Measurements from ENCODE around the gene IKZF3.

The IKZF3 gene

GRCh38 chr17:39746145-39746461 is 118.0 kb downstream of the IKZF3 start:
- Histone ChIP-seq H3K4me2 (ENCODE audit: low read depth, low read length, poor library complexity, severe bottlenecking) (no peak overlapping the region), H3K36me3 (ENCODE audit: insufficient read depth, low read length) (no peaks in the 10 kb centered on the region), H4K20me1 (ENCODE audit: insufficient read depth, low read length, poor library complexity, severe bottlenecking) (no peaks in the 10 kb centered on the region), H3K79me2 (ENCODE audit: insufficient read depth, low read length) (no peaks in the 10 kb centered on the region), H3F3A (ENCODE audit: low read depth) (no peaks in the 10 kb centered on the region), H3K27me3 (ENCODE audit: insufficient read depth, low read length, poor library complexity, severe bottlenecking) (no peaks in the 10 kb centered on the region), H3K9me3 (ENCODE audit: insufficient read depth, low read depth, low read length) (no peaks in the 10 kb centered on the region), H3K9ac (ENCODE audit: low read depth, low read length, poor library complexity, severe bottlenecking) (no peak overlapping the region), H2AFZ (ENCODE audit: low read length) (no peak overlapping the region), H3K4me1 (ENCODE audit: insufficient read depth, low read length, poor library complexity, severe bottlenecking) (no peaks in the 10 kb centered on the region), H3K4me3 (ENCODE audit: low read length, poor library complexity, severe bottlenecking) (no peak overlapping the region), H3K9me2 (replicated peaks; ENCODE audit: low read depth, low read length) (no peaks in the 10 kb centered on the region)
- TF ChIP-seq EZH2phosphoT487 (IDR thresholded peaks at IDR 0.05; ENCODE audit: borderline replicate concordance): no peak

DNA sequence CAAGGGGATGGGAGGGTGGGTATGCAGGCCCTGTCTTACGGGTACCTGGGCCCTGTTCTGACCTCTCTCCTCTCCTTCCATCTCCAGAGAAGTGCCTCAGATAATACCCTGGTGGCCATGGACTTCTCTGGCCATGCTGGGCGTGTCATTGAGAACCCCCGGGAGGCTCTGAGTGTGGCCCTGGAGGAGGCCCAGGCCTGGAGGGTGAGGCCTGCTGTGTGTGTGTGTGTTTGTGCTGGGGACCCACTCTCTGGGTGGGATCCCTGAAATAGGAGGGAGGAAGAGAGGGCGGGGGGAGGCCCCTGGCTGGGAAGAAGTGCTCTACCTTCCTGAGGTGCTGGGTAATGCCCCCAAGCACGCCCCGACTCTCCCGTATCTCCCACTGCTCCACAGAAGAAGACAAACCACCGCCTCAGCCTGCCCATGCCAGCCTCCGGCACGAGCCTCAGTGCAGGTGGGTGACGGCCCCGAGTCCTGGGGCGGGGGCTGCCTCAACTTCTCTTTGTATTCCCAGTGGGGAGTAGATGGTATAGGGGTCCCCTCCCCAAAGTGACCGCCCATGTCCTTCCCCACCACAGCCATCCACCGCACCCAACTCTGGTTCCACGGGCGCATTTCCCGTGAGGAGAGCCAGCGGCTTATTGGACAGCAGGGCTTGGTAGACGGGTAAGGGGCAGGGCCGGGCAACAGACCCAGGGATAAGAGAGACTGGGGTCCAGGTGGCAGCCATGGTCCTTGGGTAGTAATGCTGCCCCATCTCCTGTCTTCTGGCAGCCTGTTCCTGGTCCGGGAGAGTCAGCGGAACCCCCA is 118.6 kb downstream of the IKZF3 start:
- H3K9me2 ChIP-seq (replicated peaks; ENCODE audit: low read depth, low read length): no peaks in the 10 kb centered on the region
- H2AFZ ChIP-seq (ENCODE audit: low read length): no peak overlapping the region
- H3K27me3 ChIP-seq (ENCODE audit: insufficient read depth, low read length, poor library complexity, severe bottlenecking): no peaks in the 10 kb centered on the region
- no peaks in the 10 kb centered on the region for H3F3A ChIP-seq (ENCODE audit: low read depth)
- no peaks in the 10 kb centered on the region for H3K36me3 ChIP-seq (ENCODE audit: insufficient read depth, low read length)
- H3K4me3 ChIP-seq (ENCODE audit: low read length, poor library complexity, severe bottlenecking): no peak overlapping the region
- H3K4me1 ChIP-seq (ENCODE audit: insufficient read depth, low read length, poor library complexity, severe bottlenecking): no peaks in the 10 kb centered on the region
- no peaks in the 10 kb centered on the region for H3K79me2 ChIP-seq (ENCODE audit: insufficient read depth, low read length)
- TF ChIP-seq EZH2phosphoT487 (IDR thresholded peaks at IDR 0.05; ENCODE audit: borderline replicate concordance): no peak
- TF ChIP-seq CTCF (conservative IDR thresholded peaks at IDR 0.05; ENCODE audit: low read length): no peak
- H4K20me1 ChIP-seq (ENCODE audit: insufficient read depth, low read length, poor library complexity, severe bottlenecking): no peaks in the 10 kb centered on the region
- no peak overlapping the region for H3K9ac ChIP-seq (ENCODE audit: low read depth, low read length, poor library complexity, severe bottlenecking)
- H3K9me3 ChIP-seq (ENCODE audit: insufficient read depth, low read depth, low read length): no peaks in the 10 kb centered on the region
- H3K4me2 ChIP-seq (ENCODE audit: low read depth, low read length, poor library complexity, severe bottlenecking): no peak overlapping the region

GRCh38 chr17:39744836-39745215 is 119.3 kb downstream of the IKZF3 start:
- H3K9me3 ChIP-seq (ENCODE audit: insufficient read depth, low read depth, low read length): no peaks in the 10 kb centered on the region
- no peaks in the 10 kb centered on the region for H3K27me3 ChIP-seq (ENCODE audit: insufficient read depth, low read length, poor library complexity, severe bottlenecking)
- no peaks in the 10 kb centered on the region for H3F3A ChIP-seq (ENCODE audit: low read depth)
- no peaks in the 10 kb centered on the region for H3K79me2 ChIP-seq (ENCODE audit: insufficient read depth, low read length)
- no peak overlapping the region for H3K4me2 ChIP-seq (ENCODE audit: low read depth, low read length, poor library complexity, severe bottlenecking)
- H3K9me2 ChIP-seq (replicated peaks; ENCODE audit: low read depth, low read length): no peaks in the 10 kb centered on the region
- TF ChIP-seq CTCF (conservative IDR thresholded peaks at IDR 0.05; ENCODE audit: low read length) (no peak), EZH2phosphoT487 (IDR thresholded peaks at IDR 0.05; ENCODE audit: borderline replicate concordance) (no peak)
- no peaks in the 10 kb centered on the region for H3K36me3 ChIP-seq (ENCODE audit: insufficient read depth, low read length)
- no peak overlapping the region for H3K4me3 ChIP-seq (ENCODE audit: low read length, poor library complexity, severe bottlenecking)
- no peak overlapping the region for H3K9ac ChIP-seq (ENCODE audit: low read depth, low read length, poor library complexity, severe bottlenecking)
- H2AFZ ChIP-seq (ENCODE audit: low read length): no peak overlapping the region
- no peaks in the 10 kb centered on the region for H4K20me1 ChIP-seq (ENCODE audit: insufficient read depth, low read length, poor library complexity, severe bottlenecking)
- no peaks in the 10 kb centered on the region for H3K4me1 ChIP-seq (ENCODE audit: insufficient read depth, low read length, poor library complexity, severe bottlenecking)

Measured in Loucy (cell line).